Measurements from ENCODE around the gene FUT8.

DNA sequence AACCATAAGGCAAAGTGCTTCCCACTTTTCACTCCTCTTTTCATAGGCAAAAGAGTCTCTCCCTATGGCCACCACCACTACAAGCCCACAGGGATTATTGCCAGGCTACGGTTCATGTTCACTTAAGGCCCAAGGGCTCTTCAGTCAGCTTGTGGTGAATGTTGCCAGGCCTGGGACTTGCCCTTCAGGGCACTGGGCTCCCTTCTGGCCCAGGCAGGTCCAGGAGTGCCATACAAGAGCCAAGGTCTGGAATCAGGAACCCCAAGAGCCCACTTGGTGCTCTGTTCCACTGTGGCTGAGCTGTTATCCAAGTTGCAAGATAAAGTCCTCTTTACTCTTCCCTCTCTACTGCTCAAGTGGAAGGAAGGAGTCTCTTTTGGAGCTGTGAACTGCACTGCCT is 307.6 kb downstream of the FUT8 start:
- TF ChIP-seq, protein P1, sequence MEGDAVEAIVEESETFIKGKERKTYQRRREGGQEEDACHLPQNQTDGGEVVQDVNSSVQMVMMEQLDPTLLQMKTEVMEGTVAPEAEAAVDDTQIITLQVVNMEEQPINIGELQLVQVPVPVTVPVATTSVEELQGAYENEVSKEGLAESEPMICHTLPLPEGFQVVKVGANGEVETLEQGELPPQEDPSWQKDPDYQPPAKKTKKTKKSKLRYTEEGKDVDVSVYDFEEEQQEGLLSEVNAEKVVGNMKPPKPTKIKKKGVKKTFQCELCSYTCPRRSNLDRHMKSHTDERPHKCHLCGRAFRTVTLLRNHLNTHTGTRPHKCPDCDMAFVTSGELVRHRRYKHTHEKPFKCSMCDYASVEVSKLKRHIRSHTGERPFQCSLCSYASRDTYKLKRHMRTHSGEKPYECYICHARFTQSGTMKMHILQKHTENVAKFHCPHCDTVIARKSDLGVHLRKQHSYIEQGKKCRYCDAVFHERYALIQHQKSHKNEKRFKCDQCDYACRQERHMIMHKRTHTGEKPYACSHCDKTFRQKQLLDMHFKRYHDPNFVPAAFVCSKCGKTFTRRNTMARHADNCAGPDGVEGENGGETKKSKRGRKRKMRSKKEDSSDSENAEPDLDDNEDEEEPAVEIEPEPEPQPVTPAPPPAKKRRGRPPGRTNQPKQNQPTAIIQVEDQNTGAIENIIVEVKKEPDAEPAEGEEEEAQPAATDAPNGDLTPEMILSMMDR (IDR thresholded peaks at IDR 0.05; ENCODE audit: control extremely low read depth in 1 of 3, insufficient read depth in 1 of 3, low read depth in 1 of 3, low read length in 3 of 3): no peak
- TF ChIP-seq YY1 (IDR thresholded peaks at IDR 0.05; ENCODE audit: low read depth, low read length): no peak
- TF ChIP-seq EZH2 (IDR thresholded peaks at IDR 0.05; ENCODE audit: low read depth, low read length, severe bottlenecking): no peak
- TF ChIP-seq, protein P2, sequence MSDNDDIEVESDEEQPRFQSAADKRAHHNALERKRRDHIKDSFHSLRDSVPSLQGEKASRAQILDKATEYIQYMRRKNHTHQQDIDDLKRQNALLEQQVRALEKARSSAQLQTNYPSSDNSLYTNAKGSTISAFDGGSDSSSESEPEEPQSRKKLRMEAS (IDR thresholded peaks at IDR 0.05): no peak

All from H1 (cell line).